Measurements from ENCODE around the gene SEC62. TPM values are rescaled to one million over a fixed set of nuclear protein-coding genes. Genes with fewer than 3 reads are reported as not detected.
A peak's percentile ranks its signal among the peaks of the same experiment; 100 is the strongest.

Gene SEC62
- total RNA-seq, 1 donor from 2014 or later, result 20.5 TPM

DNA sequence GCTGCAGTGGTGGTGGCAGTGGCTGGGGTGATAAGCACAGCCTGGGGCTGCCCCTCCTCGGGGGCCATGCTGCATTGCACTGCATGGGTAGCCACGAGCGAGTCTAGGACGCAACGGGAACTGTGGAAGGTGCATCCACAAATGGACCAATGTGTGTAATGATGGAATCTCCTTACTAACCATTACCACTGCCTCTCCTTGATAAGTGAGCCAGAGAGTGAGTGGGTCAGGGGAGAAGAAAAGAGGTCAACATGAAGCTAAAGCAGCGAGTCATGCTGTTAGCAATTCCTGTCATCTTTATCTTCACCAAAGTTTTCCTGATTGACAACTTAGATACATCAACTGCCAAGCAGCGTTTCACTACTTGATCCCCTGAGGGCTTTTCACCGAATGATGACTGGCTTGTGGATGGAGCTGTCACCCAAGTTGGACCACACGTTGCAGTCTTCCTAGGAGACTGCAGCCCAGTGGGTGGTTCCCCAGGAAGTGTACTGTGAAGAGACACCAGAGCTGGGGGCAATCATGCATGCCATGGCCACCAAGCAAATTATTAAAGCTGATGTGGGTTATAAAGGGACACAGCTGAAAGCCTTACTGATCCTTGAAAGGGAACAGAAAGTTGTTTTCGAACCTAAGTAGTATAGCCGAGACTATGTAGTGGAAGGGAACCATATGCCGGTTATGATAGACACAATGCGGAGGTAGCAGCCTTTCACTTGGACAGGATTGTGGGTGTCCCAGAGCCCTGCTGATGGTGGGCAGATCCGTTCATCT is 34.7 kb upstream of the SEC62 start:
- TF ChIP-seq, protein P1, sequence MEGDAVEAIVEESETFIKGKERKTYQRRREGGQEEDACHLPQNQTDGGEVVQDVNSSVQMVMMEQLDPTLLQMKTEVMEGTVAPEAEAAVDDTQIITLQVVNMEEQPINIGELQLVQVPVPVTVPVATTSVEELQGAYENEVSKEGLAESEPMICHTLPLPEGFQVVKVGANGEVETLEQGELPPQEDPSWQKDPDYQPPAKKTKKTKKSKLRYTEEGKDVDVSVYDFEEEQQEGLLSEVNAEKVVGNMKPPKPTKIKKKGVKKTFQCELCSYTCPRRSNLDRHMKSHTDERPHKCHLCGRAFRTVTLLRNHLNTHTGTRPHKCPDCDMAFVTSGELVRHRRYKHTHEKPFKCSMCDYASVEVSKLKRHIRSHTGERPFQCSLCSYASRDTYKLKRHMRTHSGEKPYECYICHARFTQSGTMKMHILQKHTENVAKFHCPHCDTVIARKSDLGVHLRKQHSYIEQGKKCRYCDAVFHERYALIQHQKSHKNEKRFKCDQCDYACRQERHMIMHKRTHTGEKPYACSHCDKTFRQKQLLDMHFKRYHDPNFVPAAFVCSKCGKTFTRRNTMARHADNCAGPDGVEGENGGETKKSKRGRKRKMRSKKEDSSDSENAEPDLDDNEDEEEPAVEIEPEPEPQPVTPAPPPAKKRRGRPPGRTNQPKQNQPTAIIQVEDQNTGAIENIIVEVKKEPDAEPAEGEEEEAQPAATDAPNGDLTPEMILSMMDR (IDR thresholded peaks at IDR 0.05), result no peak
- no peaks in the 10 kb centered on the region for H3K36me3 ChIP-seq
- intact Hi-C loops (cut with DNase I), result no loop called here
- H3K9me3 ChIP-seq, result no peaks in the 10 kb centered on the region
- H3K4me1 ChIP-seq, result no peaks in the 10 kb centered on the region
- H3K4me3 ChIP-seq, result no peak overlapping the region
- no peak overlapping the region for H3K27ac ChIP-seq
- no peak for DNase-seq (ENCODE audit: low spot score in 2 of 2)
- no peaks in the 10 kb centered on the region for H3K27me3 ChIP-seq

DNA sequence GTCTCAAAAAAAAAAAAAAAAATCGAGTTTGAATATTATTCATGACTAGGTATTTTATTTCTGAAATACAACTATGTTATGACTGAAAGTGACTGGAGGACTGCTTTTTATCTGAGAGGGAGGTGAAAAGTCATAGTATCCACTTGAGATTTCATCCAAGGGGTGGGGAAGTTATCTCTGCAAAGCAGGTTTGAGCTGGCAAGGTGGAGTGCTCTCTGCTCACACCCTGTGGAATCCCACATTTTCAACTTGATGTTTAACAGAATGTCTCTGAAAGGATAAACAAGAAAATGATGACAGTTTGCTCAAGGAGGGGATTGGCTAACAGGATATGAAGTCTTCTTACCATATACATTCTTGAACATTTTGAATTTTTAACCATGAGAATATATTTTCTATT is 27.3 kb upstream of the SEC62 start:
- no peak for DNase-seq (ENCODE audit: low spot score in 2 of 2)
- intact Hi-C loops (cut with DNase I), result no loop called here
- no peak overlapping the region for H3K4me3 ChIP-seq

DNA sequence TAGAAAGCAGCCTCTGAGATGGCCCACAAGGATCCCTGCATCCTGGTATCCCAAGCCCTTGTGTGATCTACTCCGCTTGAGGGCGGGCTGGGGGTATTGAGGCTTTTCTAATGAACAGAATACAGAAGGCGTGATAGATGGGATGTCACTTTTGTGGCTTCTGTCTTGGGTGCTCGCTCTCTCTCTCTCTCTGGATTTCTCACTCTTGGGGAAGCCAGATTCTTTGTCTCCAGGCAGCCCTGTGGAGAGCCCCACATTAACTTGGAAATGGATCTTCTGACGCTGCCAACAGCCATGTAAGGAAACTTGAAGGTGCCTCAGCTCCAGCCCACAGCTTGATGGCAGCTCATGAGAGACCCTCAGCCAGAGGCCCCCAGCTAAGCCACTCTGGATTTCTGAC is 26.9 kb upstream of the SEC62 start:
- intact Hi-C loops (cut with DNase I), result no loop called here
- Histone ChIP-seq H3K36me3 (no peaks in the 10 kb centered on the region), H3K9me3 (no peaks in the 10 kb centered on the region), H3K4me1 (no peaks in the 10 kb centered on the region), H3K4me3 (no peak overlapping the region), H3K27me3 (no peaks in the 10 kb centered on the region), H3K27ac (no peak overlapping the region)
- no peak for DNase-seq (ENCODE audit: low spot score in 2 of 2)
- TF ChIP-seq, protein P1 (IDR thresholded peaks at IDR 0.05), result no peak

More for the DNA sequence above, 27.3 kb upstream of the SEC62 start:
- Histone ChIP-seq H3K36me3 (no peaks in the 10 kb centered on the region), H3K27ac (no peak overlapping the region), H3K27me3 (no peaks in the 10 kb centered on the region), H3K4me1 (no peaks in the 10 kb centered on the region), H3K9me3 (no peaks in the 10 kb centered on the region)
- TF ChIP-seq, protein P1 (IDR thresholded peaks at IDR 0.05), result no peak

DNA sequence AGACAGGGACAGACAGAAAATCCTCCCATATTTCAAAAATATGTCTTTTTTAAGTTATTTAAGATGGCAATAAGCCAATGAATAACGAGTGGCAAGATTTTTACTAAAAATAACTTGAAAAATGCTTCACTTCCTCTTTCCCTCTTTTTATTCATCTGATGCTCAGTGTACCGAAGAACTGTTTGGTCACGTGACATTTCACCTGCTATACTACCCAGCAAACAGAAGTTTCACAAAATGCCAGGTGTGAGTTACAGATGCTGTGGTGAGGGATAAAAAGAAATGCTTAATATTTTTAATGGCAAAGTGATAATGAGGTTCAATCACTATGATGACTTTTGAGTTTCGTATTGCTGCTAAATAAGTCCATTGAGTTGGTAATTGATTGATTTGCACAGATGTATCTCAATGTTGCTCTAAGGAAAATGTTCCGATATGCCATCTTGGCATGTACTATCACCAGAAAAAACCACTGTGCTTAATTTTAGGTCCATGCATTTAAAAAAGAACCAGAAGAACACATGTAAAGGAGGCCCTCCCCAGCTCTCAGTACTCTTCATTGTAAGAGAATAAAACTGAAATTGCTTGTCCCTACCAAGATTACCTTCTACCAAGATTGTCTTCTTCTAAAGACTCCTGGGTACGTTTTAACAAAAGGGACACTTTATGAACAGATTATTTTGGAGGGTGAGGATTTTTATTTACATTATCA is 26.0 kb upstream of the SEC62 start:
- Histone ChIP-seq H3K4me1 (no peaks in the 10 kb centered on the region), H3K9me3 (no peaks in the 10 kb centered on the region), H3K27me3 (no peaks in the 10 kb centered on the region), H3K36me3 (no peaks in the 10 kb centered on the region), H3K27ac (no peak overlapping the region), H3K4me3 (no peak overlapping the region)
- TF ChIP-seq, protein P1 (IDR thresholded peaks at IDR 0.05), result no peak
- DNase-seq (ENCODE audit: low spot score in 2 of 2), result no peak
- intact Hi-C loops (cut with DNase I), result no loop called here

DNA sequence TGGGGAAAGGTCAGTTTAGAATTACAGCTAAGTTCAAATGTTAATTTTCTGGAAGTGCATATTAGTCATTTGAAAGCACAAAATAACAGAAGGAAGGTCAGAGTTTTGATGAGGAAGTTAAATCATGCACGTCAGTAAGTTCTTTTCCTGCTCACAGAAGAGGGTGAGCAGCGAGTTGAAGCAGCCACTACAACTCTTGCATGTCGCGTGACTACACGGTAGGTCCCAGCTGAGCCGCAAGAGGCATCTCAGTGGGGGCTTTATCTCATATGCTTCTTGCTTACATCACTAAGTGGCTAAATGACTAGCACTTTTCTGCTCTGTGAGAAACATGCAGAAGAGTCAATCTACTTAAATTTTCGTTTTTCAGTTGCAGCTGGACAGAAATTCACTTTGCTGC is 21.3 kb upstream of the SEC62 start:
- no peaks in the 10 kb centered on the region for H3K4me1 ChIP-seq
- TF ChIP-seq, protein P1 (IDR thresholded peaks at IDR 0.05), result no peak
- intact Hi-C loops (cut with DNase I), result no loop called here
- H3K4me3 ChIP-seq, result no peak overlapping the region
- no peak overlapping the region for H3K27ac ChIP-seq
- DNase-seq (ENCODE audit: low spot score in 2 of 2), result peak; percentile 20 to 73
- no peaks in the 10 kb centered on the region for H3K36me3 ChIP-seq
- no peaks in the 10 kb centered on the region for H3K9me3 ChIP-seq
- no peaks in the 10 kb centered on the region for H3K27me3 ChIP-seq

All from ascending aorta (tissue), 2 donors.